HepG2 (cell line): ENCODE data around the gene CPNE5. TPM values are rescaled to one million over a fixed set of nuclear protein-coding genes. Genes with fewer than 3 reads are reported as not detected.

Experiments
- ATAC-seq: fragments of 200-7000 bp; cut with Tn5 transposase; 3 replicates; pipeline ENCODE4 v1.9.1; 2020; ENCODE audit warnings: mild to moderate bottlenecking, moderate library complexity
- BruUV-seq: library from RNA; stranded (reverse); fragments of 400-500 nt; replicated peaks from 2 replicates; lab custom pipeline; 2021; lab: Mats Ljungman, UMichigan
- CTCF ChIA-PET: fragments of 300-600 bp; formaldehyde crosslinking; extraction: SDS; loops from one replicate; lab custom pipeline; 2021; ENCODE audit warnings: low total read pairs, inconsistent platforms, low intra/inter-chr PET ratio; lab: Yijun Ruan, JAX
- POLR2A ChIA-PET: fragments of 350-600 bp; sonication (Branson Sonifier 250); formaldehyde crosslinking; loops from one replicate; lab custom pipeline; 2020; ENCODE audit warnings: antibody characterized with exemption, inconsistent platforms; lab: Yijun Ruan, JAX
- DNase-seq: peaks from one replicate; pipeline ENCODE4 v3.0.0-alpha.2; 2015; ENCODE audit warnings: low spot score
- FAIRE-seq: peaks from 3 replicates; lab custom pipeline; 2011; peaks lifted over from hg19 to GRCh38; lab: Jason Lieb, UNC
- H2AFZ ChIP-seq: one replicate; pipeline ENCODE4 v1.6.1; 2011; ENCODE audit warnings: low read length, inconsistent platforms
- H3K27ac ChIP-seq: fragments of 300-600 bp; 3 replicates; pipeline ENCODE4 v1.8.0; 2011; ENCODE audit warnings: mixed run types, mild to moderate bottlenecking, mixed read lengths, low read length, inconsistent platforms; ENCODE audit not compliant: insufficient read depth; ENCODE audit errors: extremely low read length
- H3K27me3 ChIP-seq, 2 experiments: fragments of 200-600 bp in 1 of 2; 2 replicates in 1 of 2; 3 replicates in 1 of 2; pipeline versions ENCODE4 v1.6.0 to v1.8.0; 2011; ENCODE audit warnings: low read length in 2 of 2, mild to moderate bottlenecking in 2 of 2, moderate library complexity in 2 of 2, inconsistent platforms in 1 of 2; ENCODE audit not compliant: insufficient read depth in 2 of 2, control insufficient read depth in 1 of 2
- H3K36me3 ChIP-seq, 2 experiments: fragments of 200-600 bp in 1 of 2; replicated peaks in 1 of 2; 2 replicates in 1 of 2; 3 replicates in 1 of 2; pipeline versions ENCODE4 v1.5.1 to v1.8.0; 2011; ENCODE audit warnings: low read length in 2 of 2, inconsistent platforms in 1 of 2; ENCODE audit not compliant: insufficient read depth in 2 of 2, control insufficient read depth in 1 of 2
- H3K4me1 ChIP-seq: 2 replicates; pipeline ENCODE4 v1.5.1; 2012; ENCODE audit warnings: low read length, inconsistent platforms; ENCODE audit not compliant: insufficient read depth
- H3K4me2 ChIP-seq: 2 replicates; pipeline ENCODE4 v1.6.0; 2011; ENCODE audit warnings: low read depth, low read length, inconsistent platforms
- H3K4me3 ChIP-seq, 3 experiments: fragments of 200-600 bp in 1 of 3; sonication (generic), shearing (Covaris generic) in 1 of 3; replicated peaks in 1 of 3; 2 replicates each; pipeline ENCODE4 v1.5.1; 2011 to 2016; ENCODE audit warnings: low read length in 3 of 3, inconsistent platforms in 2 of 3, low read depth in 2 of 3, mild to moderate bottlenecking in 2 of 3, control low read depth in 1 of 3, mixed read lengths in 1 of 3; ENCODE audit not compliant: insufficient read depth in 1 of 3
- H3K79me2 ChIP-seq: one replicate; pipeline ENCODE4 v1.6.1; 2011; ENCODE audit warnings: low read length, inconsistent platforms; ENCODE audit not compliant: insufficient read depth
- H3K9ac ChIP-seq: 2 replicates; pipeline ENCODE4 v1.6.0; 2011; ENCODE audit warnings: mild to moderate bottlenecking, low read depth, low read length, inconsistent platforms; ENCODE audit not compliant: insufficient read depth
- H3K9me3 ChIP-seq: 2 replicates; pipeline ENCODE4 v1.5.1; 2012; ENCODE audit warnings: mild to moderate bottlenecking, low read length
- H4K20me1 ChIP-seq: 2 replicates; pipeline ENCODE4 v1.6.0; 2011; ENCODE audit warnings: inconsistent platforms, mild to moderate bottlenecking, low read length, moderate library complexity; ENCODE audit not compliant: insufficient read depth
- ATRX ChIP-seq: sonication (generic); formaldehyde crosslinking; IDR thresholded peaks from 2 replicates; pipeline ENCODE4 v1.4.0; 2020; ENCODE audit warnings: missing genetic modification reagents, borderline replicate concordance
- GZF1 ChIP-seq: sonication (generic); formaldehyde crosslinking; IDR thresholded peaks from 2 replicates; pipeline ENCODE4 v1.5.1; 2020; ENCODE audit warnings: mild to moderate bottlenecking, missing genetic modification reagents
- KDM4B ChIP-seq: sonication (generic); formaldehyde crosslinking; IDR thresholded peaks from 2 replicates; pipeline ENCODE4 v1.4.0; 2020; ENCODE audit warnings: missing genetic modification reagents
- WIZ ChIP-seq: sonication (generic); formaldehyde crosslinking; IDR thresholded peaks from 2 replicates; pipeline ENCODE4 v1.5.1; 2020; ENCODE audit warnings: mild to moderate bottlenecking, missing genetic modification reagents
- XBP1 ChIP-seq: sonication (generic); formaldehyde crosslinking; IDR thresholded peaks from 2 replicates; pipeline ENCODE4 v1.5.0; 2020; ENCODE audit warnings: missing genetic modification reagents
- ZNF768 ChIP-seq: sonication (generic); formaldehyde crosslinking; IDR thresholded peaks from 2 replicates; pipeline ENCODE4 v1.4.0; 2020; ENCODE audit warnings: missing genetic modification reagents
- WGBS: methylation state at CpG from one replicate; pipeline ENCODE4 v1.1.6; 2017; ENCODE audit warnings: low lambda C conversion rate; 5-methylcytosine and 5-hydroxymethylcytosine counted together
- in situ Hi-C: cut with HindIII; loops from 2 replicates; pipeline ENCODE4 v1.10.0; 2017; ENCODE audit warnings: low pct_unique_long_range_greater_than_20kb; ENCODE audit not compliant: extremely low pct_ligation_motif_present
- intact Hi-C: fragments of 100-400 bp; cut with micrococcal nuclease; formaldehyde crosslinking; loops from one replicate; pipeline ENCODE4 v1.10.0; 2022; ENCODE audit not compliant: unreplicated experiment
- polyA plus RNA-seq, 8 experiments: library from polyadenylated mRNA; depleted of rRNA in 3 of 8; stranded (reverse) in 7 of 8; unstranded in 1 of 8; fragments of >200 nt; fragmentation: Illumina TruSeq in 4 of 8; extraction: Trizol in 4 of 8; gene quantifications; 2 replicates each; pipeline versions ENCODE4 v1.2.1 to v1.2.3, GENCODE V29; 2011 to 2016; ENCODE audit warnings: low read depth in 4 of 8, missing spikeins in 1 of 8, mixed read lengths in 1 of 8; ENCODE audit not compliant: insufficient read depth in 1 of 8
- total RNA-seq, 5 experiments: library from RNA; depleted of rRNA; stranded (reverse); fragments of >200 nt; fragmentation: Illumina TruSeq; extraction: Trizol; gene quantifications; 2 replicates each; pipeline ENCODE4 v1.2.3, GENCODE V29; 2016; ENCODE audit warnings: low read depth in 1 of 5
- TF ChIP-seq, protein P1 (sequence below): sonication (generic); formaldehyde crosslinking; IDR thresholded peaks from 2 replicates; pipeline ENCODE4 v1.5.1; 2020; ENCODE audit warnings: missing genetic modification reagents, mild to moderate bottlenecking, borderline replicate concordance
- TF ChIP-seq, protein P2 (sequence below): sonication (generic); formaldehyde crosslinking; IDR thresholded peaks from 2 replicates; pipeline ENCODE4 v1.9.0; 2021; ENCODE audit warnings: missing genetic modification reagents, mild to moderate bottlenecking, borderline replicate concordance
- TF ChIP-seq, protein P3 (sequence below): IDR thresholded peaks from 2 replicates; pipeline ENCODE4 v1.6.1; 2016; ENCODE audit warnings: missing genetic modification reagents, missing compliant biosample characterization
- TF ChIP-seq, protein P4 (sequence below): sonication (generic); formaldehyde crosslinking; IDR thresholded peaks from 2 replicates; pipeline ENCODE4 v1.5.0; 2020; ENCODE audit warnings: mild to moderate bottlenecking, missing genetic modification reagents

Gene CPNE5
- total and polyA plus RNA-seq, 2 of the 13 experiments (the other 11 are each of a cell fraction or from before 2014, with no cell fraction given), result 0.16 TPM; not detected in 1

DNA sequence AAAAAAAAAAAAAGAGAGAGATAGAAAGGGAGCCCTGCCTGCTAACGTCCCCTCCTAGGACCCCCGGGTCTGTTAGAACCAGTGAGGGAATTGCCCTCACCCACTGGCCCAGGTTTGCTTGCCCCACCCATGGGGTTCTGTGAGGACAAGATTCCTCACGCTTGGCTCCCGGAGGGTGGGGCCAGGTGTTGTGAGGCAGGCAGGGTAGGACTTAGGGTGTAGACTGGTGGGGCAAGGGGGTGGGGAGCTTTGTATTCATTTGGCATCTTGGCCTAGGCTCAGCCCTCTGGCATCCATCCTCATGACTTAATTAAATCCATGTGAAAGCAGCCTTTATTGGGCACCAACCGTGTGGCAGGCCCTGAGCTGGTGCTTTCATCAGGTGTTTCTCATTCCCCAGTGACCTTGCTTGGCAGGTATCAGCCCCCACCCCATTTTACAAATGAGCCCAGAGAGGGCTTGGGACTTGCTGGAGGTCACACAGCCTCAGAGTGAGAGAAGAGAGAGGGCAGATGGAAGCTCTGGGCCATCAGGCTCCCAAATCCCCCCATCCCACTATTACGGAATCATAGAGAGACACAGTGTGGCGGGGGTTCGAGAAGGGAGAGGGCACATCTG, 122.7 kb downstream of the CPNE5 start:
- DNase-seq (no peak), ATAC-seq (no peak), FAIRE-seq (no peak)
- Histone ChIP-seq H2AFZ (no peak overlapping the region), H3K9me3 (no peaks in the 10 kb centered on the region), H3K4me2 (no peak overlapping the region), H3K27ac (no peak overlapping the region), H3K4me1 (no peaks in the 10 kb centered on the region), H3K36me3 (no peaks in the 10 kb centered on the region), H3K27me3 (peaks cover 21 to 64% of the 10 kb centered on the region in 2 experiments), H4K20me1 (no peaks in the 10 kb centered on the region), H3K4me3 (no peak overlapping the region), H3K9ac (no peak overlapping the region), H3K79me2 (no peaks in the 10 kb centered on the region)
- 37% methylated on average over 7 of the region's 8 CpGs for WGBS
- TF ChIP-seq XBP1 (CRISPR knock-in tag), result no peak
- TF ChIP-seq ZNF768 (CRISPR knock-in tag), result peak; percentile 91
- intact Hi-C loops (no loop called here), in situ Hi-C loops (no loop called here)
- ChIA-PET CTCF (no interaction called here), POLR2A (no interaction called here)
- no TSS peak for BruUV-seq

DNA sequence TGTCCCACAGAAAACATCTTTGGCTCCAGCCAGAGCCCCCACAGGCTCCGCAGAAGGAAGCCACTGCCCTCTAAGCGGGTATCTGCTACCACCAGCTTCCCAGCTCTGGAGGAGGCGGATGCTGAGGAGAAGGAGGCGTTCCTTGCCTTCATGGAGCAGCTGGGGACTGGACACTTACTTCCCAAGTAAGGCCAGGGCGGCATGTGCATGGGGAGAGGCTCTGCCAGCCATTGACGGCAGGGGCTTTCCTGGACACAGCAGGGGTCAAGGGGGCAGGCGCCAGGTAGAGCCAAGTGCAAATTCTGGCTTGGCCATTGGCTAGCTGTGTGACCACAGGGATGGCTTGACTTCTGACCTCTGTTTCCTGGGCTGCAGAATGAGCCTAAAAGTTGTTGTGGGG, 123.8 kb downstream of the CPNE5 start:
- Histone ChIP-seq H3K79me2 (no peaks in the 10 kb centered on the region), H3K9me3 (no peaks in the 10 kb centered on the region), H3K9ac (no peak overlapping the region), H2AFZ (no peak overlapping the region), H4K20me1 (no peaks in the 10 kb centered on the region), H3K4me3 (no peak overlapping the region), H3K27ac (no peak overlapping the region), H3K27me3 (peaks cover 18 to 55% of the 10 kb centered on the region in 2 experiments), H3K4me1 (no peaks in the 10 kb centered on the region), H3K4me2 (no peak overlapping the region), H3K36me3 (no peaks in the 10 kb centered on the region)
- CTCF ChIA-PET, result no interaction called here
- BruUV-seq, result no TSS peak
- in situ Hi-C loops, result no loop called here
- WGBS, result 27% methylated on average over 5 of the region's 7 CpGs
- POLR2A ChIA-PET, result interaction anchor here (1.2 kb wide), 1 partner anchor 105 kb away, joined by 4 read pairs; no protein-coding TSS in a partner anchor
- intact Hi-C loops, result no loop called here
- FAIRE-seq (no peak), DNase-seq (no peak), ATAC-seq (no peak)
- TF ChIP-seq KDM4B (CRISPR knock-in tag) (no peak), GZF1 (CRISPR knock-in tag) (no peak), ATRX (CRISPR knock-in tag) (no peak), WIZ (CRISPR knock-in tag) (no peak)
- TF ChIP-seq, protein P1, sequence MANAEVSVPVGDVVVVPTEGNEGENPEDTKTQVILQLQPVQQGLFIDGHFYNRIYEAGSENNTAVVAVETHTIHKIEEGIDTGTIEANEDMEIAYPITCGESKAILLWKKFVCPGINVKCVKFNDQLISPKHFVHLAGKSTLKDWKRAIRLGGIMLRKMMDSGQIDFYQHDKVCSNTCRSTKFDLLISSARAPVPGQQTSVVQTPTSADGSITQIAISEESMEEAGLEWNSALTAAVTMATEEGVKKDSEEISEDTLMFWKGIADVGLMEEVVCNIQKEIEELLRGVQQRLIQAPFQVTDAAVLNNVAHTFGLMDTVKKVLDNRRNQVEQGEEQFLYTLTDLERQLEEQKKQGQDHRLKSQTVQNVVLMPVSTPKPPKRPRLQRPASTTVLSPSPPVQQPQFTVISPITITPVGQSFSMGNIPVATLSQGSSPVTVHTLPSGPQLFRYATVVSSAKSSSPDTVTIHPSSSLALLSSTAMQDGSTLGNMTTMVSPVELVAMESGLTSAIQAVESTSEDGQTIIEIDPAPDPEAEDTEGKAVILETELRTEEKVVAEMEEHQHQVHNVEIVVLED (CRISPR knock-in tag), result no peak
- TF ChIP-seq, protein P2, sequence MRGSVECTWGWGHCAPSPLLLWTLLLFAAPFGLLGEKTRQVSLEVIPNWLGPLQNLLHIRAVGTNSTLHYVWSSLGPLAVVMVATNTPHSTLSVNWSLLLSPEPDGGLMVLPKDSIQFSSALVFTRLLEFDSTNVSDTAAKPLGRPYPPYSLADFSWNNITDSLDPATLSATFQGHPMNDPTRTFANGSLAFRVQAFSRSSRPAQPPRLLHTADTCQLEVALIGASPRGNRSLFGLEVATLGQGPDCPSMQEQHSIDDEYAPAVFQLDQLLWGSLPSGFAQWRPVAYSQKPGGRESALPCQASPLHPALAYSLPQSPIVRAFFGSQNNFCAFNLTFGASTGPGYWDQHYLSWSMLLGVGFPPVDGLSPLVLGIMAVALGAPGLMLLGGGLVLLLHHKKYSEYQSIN (CRISPR knock-in tag), result no peak
- TF ChIP-seq, protein P3, sequence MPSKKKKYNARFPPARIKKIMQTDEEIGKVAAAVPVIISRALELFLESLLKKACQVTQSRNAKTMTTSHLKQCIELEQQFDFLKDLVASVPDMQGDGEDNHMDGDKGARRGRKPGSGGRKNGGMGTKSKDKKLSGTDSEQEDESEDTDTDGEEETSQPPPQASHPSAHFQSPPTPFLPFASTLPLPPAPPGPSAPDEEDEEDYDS, result no peak
- TF ChIP-seq, protein P4, sequence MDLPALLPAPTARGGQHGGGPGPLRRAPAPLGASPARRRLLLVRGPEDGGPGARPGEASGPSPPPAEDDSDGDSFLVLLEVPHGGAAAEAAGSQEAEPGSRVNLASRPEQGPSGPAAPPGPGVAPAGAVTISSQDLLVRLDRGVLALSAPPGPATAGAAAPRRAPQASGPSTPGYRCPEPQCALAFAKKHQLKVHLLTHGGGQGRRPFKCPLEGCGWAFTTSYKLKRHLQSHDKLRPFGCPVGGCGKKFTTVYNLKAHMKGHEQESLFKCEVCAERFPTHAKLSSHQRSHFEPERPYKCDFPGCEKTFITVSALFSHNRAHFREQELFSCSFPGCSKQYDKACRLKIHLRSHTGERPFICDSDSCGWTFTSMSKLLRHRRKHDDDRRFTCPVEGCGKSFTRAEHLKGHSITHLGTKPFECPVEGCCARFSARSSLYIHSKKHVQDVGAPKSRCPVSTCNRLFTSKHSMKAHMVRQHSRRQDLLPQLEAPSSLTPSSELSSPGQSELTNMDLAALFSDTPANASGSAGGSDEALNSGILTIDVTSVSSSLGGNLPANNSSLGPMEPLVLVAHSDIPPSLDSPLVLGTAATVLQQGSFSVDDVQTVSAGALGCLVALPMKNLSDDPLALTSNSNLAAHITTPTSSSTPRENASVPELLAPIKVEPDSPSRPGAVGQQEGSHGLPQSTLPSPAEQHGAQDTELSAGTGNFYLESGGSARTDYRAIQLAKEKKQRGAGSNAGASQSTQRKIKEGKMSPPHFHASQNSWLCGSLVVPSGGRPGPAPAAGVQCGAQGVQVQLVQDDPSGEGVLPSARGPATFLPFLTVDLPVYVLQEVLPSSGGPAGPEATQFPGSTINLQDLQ (CRISPR knock-in tag), result no peak
